HepG2 (cell line): Measurements from ENCODE around the gene BBS4. TPM values are rescaled to one million over a fixed set of nuclear protein-coding genes. Genes with fewer than 3 reads are reported as not detected.

Experiments used
- AKAP8 ChIP-seq: sonication (generic); formaldehyde crosslinking; IDR thresholded peaks from 2 replicates; pipeline ENCODE4 v1.5.1; 2020; ENCODE audit warnings: mild to moderate bottlenecking, missing genetic modification reagents
- ARNTL ChIP-seq: sonication (generic); formaldehyde crosslinking; IDR thresholded peaks from 2 replicates; pipeline ENCODE4 v1.4.0; 2020; ENCODE audit warnings: mild to moderate bottlenecking, missing genetic modification reagents
- BCL3 ChIP-seq: sonication (generic); formaldehyde crosslinking; IDR thresholded peaks from 2 replicates; pipeline ENCODE4 v1.5.1; 2020; ENCODE audit warnings: mild to moderate bottlenecking, missing genetic modification reagents, moderate library complexity
- KLF16 ChIP-seq, 2 experiments: sonication (generic) in 1 of 2; formaldehyde crosslinking in 1 of 2; IDR thresholded peaks; 2 replicates each; pipeline versions ENCODE4 v1.6.1 to v1.8.0; 2016 to 2023; ENCODE audit warnings: missing genetic modification reagents in 2 of 2, missing compliant biosample characterization in 1 of 2
- MIXL1 ChIP-seq: IDR thresholded peaks from 2 replicates; pipeline ENCODE4 v1.6.1; 2016
- NR1H2 ChIP-seq: sonication (generic); formaldehyde crosslinking; IDR thresholded peaks from 2 replicates; pipeline ENCODE4 v1.8.1; 2022; ENCODE audit warnings: low read depth, missing genetic modification reagents, borderline replicate concordance
- PREB ChIP-seq: sonication (generic); formaldehyde crosslinking; IDR thresholded peaks from 2 replicates; pipeline ENCODE4 v1.4.0; 2020; ENCODE audit warnings: missing genetic modification reagents
- RNF2 ChIP-seq: fragments of 450-650 bp; conservative IDR thresholded peaks from 2 replicates; pipeline ENCODE4 v1.6.1; 2016; ENCODE audit warnings: low read depth
- U2AF2 ChIP-seq: fragments of 200-400 bp; formaldehyde crosslinking; IDR thresholded peaks from 2 replicates; pipeline ENCODE4 v1.6.1; 2017; ENCODE audit warnings: low read depth, mild to moderate bottlenecking, low read length
- ZNF451 ChIP-seq: sonication (generic); formaldehyde crosslinking; IDR thresholded peaks from 2 replicates; pipeline ENCODE4 v1.5.0; 2020; ENCODE audit warnings: mild to moderate bottlenecking, missing genetic modification reagents
- polyA plus RNA-seq, 8 experiments: library from polyadenylated mRNA; depleted of rRNA in 3 of 8; stranded (reverse) in 7 of 8; unstranded in 1 of 8; fragments of >200 nt; fragmentation: Illumina TruSeq in 4 of 8; extraction: Trizol in 4 of 8; gene quantifications; 2 replicates each; pipeline versions ENCODE4 v1.2.1 to v1.2.3, GENCODE V29; 2011 to 2016; ENCODE audit warnings: low read depth in 4 of 8, missing spikeins in 1 of 8, mixed read lengths in 1 of 8; ENCODE audit not compliant: insufficient read depth in 1 of 8
- total RNA-seq, 5 experiments: library from RNA; depleted of rRNA; stranded (reverse); fragments of >200 nt; fragmentation: Illumina TruSeq; extraction: Trizol; gene quantifications; 2 replicates each; pipeline ENCODE4 v1.2.3, GENCODE V29; 2016; ENCODE audit warnings: low read depth in 1 of 5
- TF ChIP-seq, protein P1 (sequence below): sonication (generic); formaldehyde crosslinking; IDR thresholded peaks from 2 replicates; pipeline ENCODE4 v1.9.0; 2021; ENCODE audit warnings: missing genetic modification reagents, mild to moderate bottlenecking, borderline replicate concordance
- TF ChIP-seq, protein P2 (sequence below): sonication (generic); formaldehyde crosslinking; IDR thresholded peaks from 2 replicates; pipeline ENCODE4 v1.4.0; 2020; ENCODE audit warnings: mild to moderate bottlenecking, missing genetic modification reagents
- TF ChIP-seq, protein P3 (sequence below): IDR thresholded peaks from 2 replicates; pipeline ENCODE4 v1.6.1; 2018; ENCODE audit warnings: missing genetic modification reagents, mild to moderate bottlenecking, missing compliant biosample characterization

BBS4 gene
- total and polyA plus RNA-seq, 2 of the 13 experiments (the other 11 are each of a cell fraction or from before 2014, with no cell fraction given): 16.0 to 21.3 TPM

- no peak for TF ChIP-seq PREB (CRISPR knock-in tag)
- TF ChIP-seq, protein P1, sequence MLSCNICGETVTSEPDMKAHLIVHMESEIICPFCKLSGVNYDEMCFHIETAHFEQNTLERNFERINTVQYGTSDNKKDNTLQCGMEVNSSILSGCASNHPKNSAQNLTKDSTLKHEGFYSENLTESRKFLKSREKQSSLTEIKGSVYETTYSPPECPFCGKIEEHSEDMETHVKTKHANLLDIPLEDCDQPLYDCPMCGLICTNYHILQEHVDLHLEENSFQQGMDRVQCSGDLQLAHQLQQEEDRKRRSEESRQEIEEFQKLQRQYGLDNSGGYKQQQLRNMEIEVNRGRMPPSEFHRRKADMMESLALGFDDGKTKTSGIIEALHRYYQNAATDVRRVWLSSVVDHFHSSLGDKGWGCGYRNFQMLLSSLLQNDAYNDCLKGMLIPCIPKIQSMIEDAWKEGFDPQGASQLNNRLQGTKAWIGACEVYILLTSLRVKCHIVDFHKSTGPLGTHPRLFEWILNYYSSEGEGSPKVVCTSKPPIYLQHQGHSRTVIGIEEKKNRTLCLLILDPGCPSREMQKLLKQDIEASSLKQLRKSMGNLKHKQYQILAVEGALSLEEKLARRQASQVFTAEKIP (CRISPR knock-in tag): no peak
- TF ChIP-seq, protein P2, sequence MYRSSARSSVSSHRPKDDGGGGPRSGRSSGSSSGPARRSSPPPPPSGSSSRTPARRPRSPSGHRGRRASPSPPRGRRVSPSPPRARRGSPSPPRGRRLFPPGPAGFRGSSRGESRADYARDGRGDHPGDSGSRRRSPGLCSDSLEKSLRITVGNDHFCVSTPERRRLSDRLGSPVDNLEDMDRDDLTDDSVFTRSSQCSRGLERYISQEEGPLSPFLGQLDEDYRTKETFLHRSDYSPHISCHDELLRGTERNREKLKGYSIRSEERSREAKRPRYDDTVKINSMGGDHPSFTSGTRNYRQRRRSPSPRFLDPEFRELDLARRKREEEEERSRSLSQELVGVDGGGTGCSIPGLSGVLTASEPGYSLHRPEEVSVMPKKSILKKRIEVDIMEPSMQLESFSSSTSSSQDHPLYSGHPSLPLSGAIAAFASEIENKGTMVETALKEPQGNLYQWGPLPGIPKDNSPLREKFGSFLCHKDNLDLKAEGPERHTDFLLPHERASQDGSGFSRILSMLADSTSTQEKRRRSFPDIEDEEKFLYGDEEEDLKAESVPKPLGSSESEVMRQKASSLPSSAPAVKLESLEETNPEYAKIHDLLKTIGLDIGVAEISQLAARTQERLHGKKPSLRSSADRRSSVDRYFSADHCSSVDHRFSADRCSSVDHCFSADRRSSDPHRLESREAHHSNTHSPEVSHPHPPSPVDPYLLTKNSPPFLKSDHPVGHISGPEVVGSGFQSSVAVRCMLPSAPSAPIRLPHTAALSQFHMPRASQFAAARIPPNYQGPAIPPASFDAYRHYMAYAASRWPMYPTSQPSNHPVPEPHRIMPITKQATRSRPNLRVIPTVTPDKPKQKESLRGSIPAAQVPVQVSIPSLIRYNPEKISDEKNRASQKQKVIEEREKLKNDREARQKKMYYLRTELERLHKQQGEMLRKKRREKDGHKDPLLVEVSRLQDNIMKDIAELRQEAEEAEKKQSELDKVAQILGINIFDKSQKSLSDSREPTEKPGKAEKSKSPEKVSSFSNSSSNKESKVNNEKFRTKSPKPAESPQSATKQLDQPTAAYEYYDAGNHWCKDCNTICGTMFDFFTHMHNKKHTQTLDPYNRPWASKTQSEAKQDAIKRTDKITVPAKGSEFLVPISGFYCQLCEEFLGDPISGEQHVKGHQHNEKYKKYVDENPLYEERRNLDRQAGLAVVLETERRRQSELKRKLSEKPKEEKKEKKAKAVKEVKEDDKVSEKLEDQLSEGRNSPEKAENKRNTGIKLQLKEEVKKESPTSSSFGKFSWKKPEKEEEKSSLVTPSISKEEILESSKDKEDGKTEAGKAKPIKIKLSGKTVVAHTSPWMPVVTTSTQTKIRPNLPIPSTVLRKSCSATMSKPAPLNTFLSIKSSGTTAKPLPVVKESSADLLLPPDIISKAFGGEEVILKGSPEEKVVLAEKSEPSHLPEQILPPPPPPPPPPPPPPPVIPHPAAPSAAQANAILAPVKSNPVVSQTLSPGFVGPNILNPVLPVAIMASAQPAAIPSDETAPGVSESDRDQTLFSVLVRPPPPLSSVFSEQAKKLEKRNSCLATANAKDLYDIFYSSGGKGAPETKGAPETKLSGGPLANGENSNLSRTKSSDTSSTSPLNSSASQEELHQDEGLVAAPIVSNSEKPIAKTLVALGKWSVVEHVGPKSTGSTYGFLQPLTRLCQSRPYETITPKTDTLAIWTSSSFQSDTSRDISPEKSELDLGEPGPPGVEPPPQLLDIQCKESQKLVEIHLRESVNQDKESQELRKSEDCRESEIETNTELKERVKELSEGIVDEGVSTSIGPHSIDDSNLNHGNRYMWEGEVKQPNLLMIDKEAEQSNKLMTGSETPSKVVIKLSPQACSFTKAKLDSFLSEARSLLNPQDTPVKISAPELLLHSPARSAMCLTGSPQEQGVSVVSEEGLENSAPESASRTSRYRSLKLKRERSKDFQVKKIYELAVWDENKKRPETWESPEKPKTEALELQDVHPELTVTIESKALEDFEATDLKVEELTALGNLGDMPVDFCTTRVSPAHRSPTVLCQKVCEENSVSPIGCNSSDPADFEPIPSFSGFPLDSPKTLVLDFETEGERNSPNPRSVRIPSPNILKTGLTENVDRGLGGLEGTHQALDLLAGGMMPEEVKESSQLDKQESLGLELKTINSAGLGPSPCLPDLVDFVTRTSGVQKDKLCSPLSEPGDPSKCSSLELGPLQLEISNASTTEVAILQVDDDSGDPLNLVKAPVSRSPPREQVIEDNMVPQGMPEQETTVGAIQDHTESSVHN (CRISPR knock-in tag): no peak; the same call in 1 of the 2 replicates
- no peak for TF ChIP-seq NR1H2 (CRISPR knock-in tag)
- TF ChIP-seq AKAP8 (CRISPR knock-in tag): no peak
- peak in 1 of 2 experiments; percentile 41; a peak in 1 of 4 replicates for TF ChIP-seq KLF16 (CRISPR knock-in tag; IDR thresholded peaks at IDR 0.05)
- TF ChIP-seq ZNF451 (CRISPR knock-in tag): 0 out of 2 replicates have a peak, but pooled peaks have one; percentile 72
- 0 out of 2 replicates have a peak, but pooled peaks have one; percentile 20 for TF ChIP-seq BCL3 (CRISPR knock-in tag)
- TF ChIP-seq U2AF2: no peak
- no peak for TF ChIP-seq MIXL1 (CRISPR knock-in tag)
- TF ChIP-seq ARNTL (CRISPR knock-in tag): no peak
- TF ChIP-seq, protein P3, sequence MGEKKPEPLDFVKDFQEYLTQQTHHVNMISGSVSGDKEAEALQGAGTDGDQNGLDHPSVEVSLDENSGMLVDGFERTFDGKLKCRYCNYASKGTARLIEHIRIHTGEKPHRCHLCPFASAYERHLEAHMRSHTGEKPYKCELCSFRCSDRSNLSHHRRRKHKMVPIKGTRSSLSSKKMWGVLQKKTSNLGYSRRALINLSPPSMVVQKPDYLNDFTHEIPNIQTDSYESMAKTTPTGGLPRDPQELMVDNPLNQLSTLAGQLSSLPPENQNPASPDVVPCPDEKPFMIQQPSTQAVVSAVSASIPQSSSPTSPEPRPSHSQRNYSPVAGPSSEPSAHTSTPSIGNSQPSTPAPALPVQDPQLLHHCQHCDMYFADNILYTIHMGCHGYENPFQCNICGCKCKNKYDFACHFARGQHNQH (CRISPR knock-in tag): peak; percentile 63; the same call in 1 of the 2 replicates
- no peak for TF ChIP-seq RNF2
Measured at GRCh38 chr15:72685925-72686794, at the start of gene BBS4, which contains the start of gene HIGD2B (continued).
